ENCODE results near the gene CASZ1. TPM values are rescaled to one million over a fixed set of nuclear protein-coding genes. Genes with fewer than 3 reads are reported as not detected.

CASZ1 gene
- polyA plus RNA-seq, 2 of the 4 experiments (the other 2 are of a cell fraction), result 0.52 to 1.2 TPM

GRCh38 chr1:10802944-10803715, 6.7 kb upstream of the CASZ1 start (continued):
- TF ChIP-seq, protein P1, sequence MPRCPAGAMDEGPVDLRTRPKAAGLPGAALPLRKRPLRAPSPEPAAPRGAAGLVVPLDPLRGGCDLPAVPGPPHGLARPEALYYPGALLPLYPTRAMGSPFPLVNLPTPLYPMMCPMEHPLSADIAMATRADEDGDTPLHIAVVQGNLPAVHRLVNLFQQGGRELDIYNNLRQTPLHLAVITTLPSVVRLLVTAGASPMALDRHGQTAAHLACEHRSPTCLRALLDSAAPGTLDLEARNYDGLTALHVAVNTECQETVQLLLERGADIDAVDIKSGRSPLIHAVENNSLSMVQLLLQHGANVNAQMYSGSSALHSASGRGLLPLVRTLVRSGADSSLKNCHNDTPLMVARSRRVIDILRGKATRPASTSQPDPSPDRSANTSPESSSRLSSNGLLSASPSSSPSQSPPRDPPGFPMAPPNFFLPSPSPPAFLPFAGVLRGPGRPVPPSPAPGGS (IDR thresholded peaks at IDR 0.05), result no peak
- TF ChIP-seq FOSL2 (IDR thresholded peaks at IDR 0.05) (no peak), FOSL2 (CRISPR knock-in tag; IDR thresholded peaks at IDR 0.05) (no peak), CHD2 (IDR thresholded peaks at IDR 0.05; ENCODE audit: low read length, partially characterized antibody) (no peak), NR3C1 (IDR thresholded peaks at IDR 0.05) (no peak), EP300 (IDR thresholded peaks at IDR 0.05) (no peak), USF2 (IDR thresholded peaks at IDR 0.05) (no peak)
- TF ChIP-seq, protein P2, sequence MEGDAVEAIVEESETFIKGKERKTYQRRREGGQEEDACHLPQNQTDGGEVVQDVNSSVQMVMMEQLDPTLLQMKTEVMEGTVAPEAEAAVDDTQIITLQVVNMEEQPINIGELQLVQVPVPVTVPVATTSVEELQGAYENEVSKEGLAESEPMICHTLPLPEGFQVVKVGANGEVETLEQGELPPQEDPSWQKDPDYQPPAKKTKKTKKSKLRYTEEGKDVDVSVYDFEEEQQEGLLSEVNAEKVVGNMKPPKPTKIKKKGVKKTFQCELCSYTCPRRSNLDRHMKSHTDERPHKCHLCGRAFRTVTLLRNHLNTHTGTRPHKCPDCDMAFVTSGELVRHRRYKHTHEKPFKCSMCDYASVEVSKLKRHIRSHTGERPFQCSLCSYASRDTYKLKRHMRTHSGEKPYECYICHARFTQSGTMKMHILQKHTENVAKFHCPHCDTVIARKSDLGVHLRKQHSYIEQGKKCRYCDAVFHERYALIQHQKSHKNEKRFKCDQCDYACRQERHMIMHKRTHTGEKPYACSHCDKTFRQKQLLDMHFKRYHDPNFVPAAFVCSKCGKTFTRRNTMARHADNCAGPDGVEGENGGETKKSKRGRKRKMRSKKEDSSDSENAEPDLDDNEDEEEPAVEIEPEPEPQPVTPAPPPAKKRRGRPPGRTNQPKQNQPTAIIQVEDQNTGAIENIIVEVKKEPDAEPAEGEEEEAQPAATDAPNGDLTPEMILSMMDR (IDR thresholded peaks at IDR 0.05), result no peak

- ATAC-seq (no peak), FAIRE-seq (no peak), DNase-seq (ENCODE audit: low read depth in 1 of 2, low spot score in 1 of 2) (no peak)
- ChIA-PET POLR2A (no interaction called here), CTCF (interaction anchor here (0.7 to 1.0 kb wide), 3 partner anchors 12 to 306 kb away, joined by 3 read pairs; no protein-coding TSS in a partner anchor)
- WGBS (ENCODE audit: missing lambda C conversion rate), result 39% methylated on average over 3 of the region's 3 CpGs
- H3K4me3 ChIP-seq, result no peak overlapping the region
- H3K4me1 ChIP-seq, result peaks cover 3% of the 10 kb centered on the region; the same call in 1 of the 3 replicates
- H3K27ac ChIP-seq, result no peak overlapping the region
- no peaks in the 10 kb centered on the region for H3K9me3 ChIP-seq
- no peak overlapping the region for H3K4me2 ChIP-seq
- TF ChIP-seq PHF8 (IDR thresholded peaks at IDR 0.05; ENCODE audit: borderline replicate concordance, low read depth) (no peak), POLR2AphosphoS2 (conservative IDR thresholded peaks at IDR 0.05; ENCODE audit: low read length) (no peak), RFX5 (IDR thresholded peaks at IDR 0.05) (no peak), KDM1A (IDR thresholded peaks at IDR 0.05; ENCODE audit: low read depth) (no peak)
These were observed 4.3 kb upstream of the CASZ1 start for GRCh38 chr1:10800778-10801177.

GRCh38 chr1:10799726-10800125, 3.3 kb upstream of the CASZ1 start:
- H3K4me2 ChIP-seq, result no peak overlapping the region
- no peaks in the 10 kb centered on the region for H3K9me3 ChIP-seq
- H3K4me3 ChIP-seq, result no peak overlapping the region
- no peak for DNase-seq (ENCODE audit: low read depth in 1 of 2, low spot score in 1 of 2)
- peaks cover 9% of the 10 kb centered on the region; the same call in 2 of the 3 replicates for H3K4me1 ChIP-seq
- no peak for TF ChIP-seq NPAS2 (CRISPR knock-in tag; IDR thresholded peaks at IDR 0.05; ENCODE audit: borderline replicate concordance)
- TF ChIP-seq ELK1 (IDR thresholded peaks at IDR 0.05; ENCODE audit: low read depth, low read length), result no peak
- no peak for TF ChIP-seq BHLHE40 (IDR thresholded peaks at IDR 0.05; ENCODE audit: low read depth, low read length)
- TF ChIP-seq CBX8 (IDR thresholded peaks at IDR 0.05), result no peak
- TF ChIP-seq, protein P1 (IDR thresholded peaks at IDR 0.05), result no peak
- 47% methylated on average over 6 of the region's 6 CpGs for WGBS (ENCODE audit: missing lambda C conversion rate)
- no peak for ATAC-seq
- H3K27ac ChIP-seq, result no peak overlapping the region
- POLR2A ChIA-PET, result no interaction called here
- no peak for FAIRE-seq
- CTCF ChIA-PET, result interaction anchor here (0.6 to 1.9 kb wide), 5 partner anchors 13 to 305 kb away, joined by 3 to 5 read pairs (median 4); no protein-coding TSS in a partner anchor
